Activated gamma-delta T cell (primary cell): Measurements from ENCODE around the gene ANKRD30A.
"Not testable (repeated sequence)": the region's sequence is repeated elsewhere in the genome, so short reads cannot be mapped to it uniquely, and the experiment has no call there.

ENCODE experiments used
- DNase-seq: peaks from one replicate; lab custom pipeline; 2025; lab: John Stamatoyannopoulos, UW
- total RNA-seq, 2 donors: gene quantifications; one replicate each; lab custom pipeline; 2026; lab: John Stamatoyannopoulos, UW

The ANKRD30A gene
- total RNA-seq, result 0 reads per million in 2 donors

DNA sequence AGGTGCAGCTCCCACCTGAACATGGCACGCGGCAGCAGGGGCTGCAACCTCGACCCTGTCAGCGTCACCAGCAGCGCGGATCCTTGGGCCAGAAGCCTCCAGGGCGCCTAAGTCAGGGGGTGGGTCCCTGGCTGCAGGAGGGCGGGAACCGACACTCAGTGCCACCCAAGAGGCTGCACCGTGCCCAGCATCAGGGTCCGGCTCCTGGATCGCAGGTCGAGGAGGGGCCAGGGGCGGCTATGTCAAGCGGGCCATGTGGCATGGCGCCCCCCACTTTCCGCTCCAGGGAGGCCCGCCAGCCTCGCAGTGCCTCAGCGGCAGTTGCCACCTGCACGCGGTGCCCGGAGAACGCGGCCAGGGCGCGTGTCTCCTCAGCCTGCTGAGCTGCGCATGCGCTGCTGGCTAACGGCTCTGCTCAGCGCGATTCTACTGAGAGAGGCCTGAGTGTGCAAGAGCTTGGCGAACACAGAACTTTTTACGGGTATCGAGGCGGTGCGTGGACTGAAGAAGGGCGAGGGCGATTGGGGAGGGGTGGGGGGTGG is at the start of gene ANKRD30A:
Gene ANKRD30A (plus strand): TSS at position 408 of the 542 bp plus-strand sequence. CDS start 190 bp downstream, outside the sequence.
- DNase-seq, result no peak

GRCh38 chr10:37076083-37076482 is 49.3 kb upstream of the ANKRD30A start:
- peak; percentile 4 for DNase-seq

GRCh38 chr10:37095792-37096573 is 29.4 kb upstream of the ANKRD30A start:
- no peak for DNase-seq

GRCh38 chr10:37101261-37101660 is 24.1 kb upstream of the ANKRD30A start:
- no peak for DNase-seq

DNA sequence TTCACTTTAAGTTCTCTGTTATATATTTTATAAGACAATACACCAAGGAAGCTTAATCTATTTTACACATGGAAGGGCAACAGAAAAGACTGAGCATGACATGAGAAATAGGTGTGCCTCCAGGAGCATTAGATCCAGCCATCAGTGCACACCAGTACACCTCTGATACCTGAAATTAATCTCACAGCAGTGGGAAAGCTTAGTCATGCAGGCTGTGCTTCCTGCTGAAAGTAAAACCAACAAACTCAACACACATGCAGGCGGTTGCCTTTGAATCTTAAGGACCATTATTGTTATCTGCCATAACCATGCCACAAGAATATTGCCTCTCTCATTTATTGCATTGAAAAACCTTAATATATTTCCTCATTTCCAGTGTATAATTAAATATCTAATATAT is 16.4 kb upstream of the ANKRD30A start:
- no peak for DNase-seq

DNA sequence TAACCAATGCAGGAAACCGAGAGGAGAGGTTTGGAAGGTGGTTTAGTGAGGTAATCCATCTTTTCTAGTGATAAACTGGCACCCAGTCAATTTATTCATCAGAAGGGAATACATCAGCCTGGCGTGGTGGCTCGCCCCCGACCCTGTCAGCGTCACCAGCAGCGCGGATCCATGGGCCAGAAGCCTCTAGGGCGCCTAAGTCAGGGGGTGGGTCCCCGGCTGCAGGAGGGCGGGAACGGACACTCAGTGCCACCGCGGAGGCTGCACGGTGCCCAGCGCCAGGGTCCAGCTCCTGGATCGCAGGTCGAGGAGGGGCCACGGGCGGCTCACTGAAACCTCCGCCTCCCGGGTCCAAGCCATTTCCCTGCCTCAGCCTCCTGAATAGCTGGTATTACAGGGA is 866 bp upstream of the ANKRD30A start:
- DNase-seq, result no peak

- DNase-seq, result no peak
Measured at GRCh38 chr10:37125921-37126320, 523 bp downstream of the ANKRD30A start.

GRCh38 chr10:37146443-37146842 is 21.0 kb downstream of the ANKRD30A start:
- DNase-seq, result no peak

DNA sequence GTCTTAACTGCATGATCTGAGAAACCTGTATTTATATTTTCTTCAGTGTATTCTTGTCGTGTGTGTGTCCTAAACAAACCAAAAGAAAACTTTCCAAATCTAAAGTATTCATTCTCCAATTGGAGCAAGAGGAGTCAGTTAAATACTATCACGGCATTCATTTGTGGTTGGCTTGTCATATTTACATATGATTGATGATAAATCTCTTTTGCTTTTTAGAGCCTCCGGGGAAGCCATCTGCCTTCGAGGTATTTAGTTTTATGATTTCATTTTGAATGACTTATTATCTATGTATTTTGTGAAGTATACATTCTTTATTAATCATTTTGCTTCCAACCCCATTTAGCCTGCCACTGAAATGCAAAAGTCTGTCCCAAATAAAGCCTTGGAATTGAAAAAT is 37.0 kb downstream of the ANKRD30A start:
- DNase-seq, result not testable (repeated sequence)

DNA sequence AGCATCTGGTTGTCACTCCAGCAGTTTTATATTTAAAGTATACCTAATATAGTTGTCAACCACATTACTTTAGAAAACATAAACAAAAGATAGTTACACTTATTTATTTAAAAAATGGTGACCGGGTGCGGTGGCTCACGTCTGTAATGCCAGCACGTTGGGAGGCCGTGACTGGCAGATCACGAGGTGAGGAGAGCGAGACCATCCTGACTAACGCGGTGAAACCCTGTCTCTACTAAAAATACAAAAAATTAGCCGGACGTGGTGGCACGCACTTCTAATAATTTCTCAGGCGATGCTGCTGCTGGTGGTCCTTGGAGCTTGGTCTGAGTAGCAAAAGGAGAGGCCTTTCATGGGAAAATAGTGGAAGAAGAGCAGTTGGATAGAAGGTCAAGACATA is 46.5 kb downstream of the ANKRD30A start:
- not testable (repeated sequence) for DNase-seq

DNA sequence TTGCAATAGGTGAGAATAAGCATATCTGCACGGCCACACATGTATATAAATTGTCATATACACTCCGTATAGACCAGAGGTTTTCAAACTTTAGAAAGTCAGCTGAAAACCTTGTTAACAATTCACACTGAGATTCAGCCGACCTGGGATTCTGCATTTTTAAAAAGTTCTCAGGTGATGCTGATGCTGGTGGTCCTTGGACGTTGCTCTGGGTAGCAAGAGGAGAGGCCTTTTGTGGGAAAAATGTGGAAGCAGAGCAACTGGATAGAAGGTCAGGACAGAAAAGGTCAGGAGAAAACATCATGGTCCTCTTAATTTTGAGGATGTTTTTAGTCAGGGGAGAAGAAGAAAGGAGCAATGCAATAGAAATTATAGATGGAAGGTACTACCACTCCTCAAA is 52.9 kb downstream of the ANKRD30A start:
- DNase-seq, result not testable (repeated sequence)

DNA sequence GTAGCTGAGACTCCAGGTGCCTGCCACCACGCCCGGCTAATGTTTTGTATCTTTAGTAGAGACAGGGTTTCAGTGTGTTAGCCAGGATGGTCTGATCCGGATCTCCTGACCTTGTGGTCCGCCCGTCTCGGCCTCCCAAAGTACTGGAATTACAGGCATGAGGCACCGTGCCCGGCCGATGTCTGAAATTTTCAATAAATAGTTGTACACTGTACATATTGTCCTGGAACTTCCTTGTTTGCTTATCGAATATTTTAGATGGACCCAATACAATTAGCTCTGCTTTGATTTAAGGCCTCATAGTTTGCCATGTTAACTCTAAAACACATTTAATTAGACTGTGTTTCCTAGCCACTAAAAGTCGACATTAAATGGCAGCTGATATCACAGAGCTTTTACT is 57.3 kb downstream of the ANKRD30A start:
- not testable (repeated sequence) for DNase-seq

- DNase-seq, result no peak
Measured at GRCh38 chr10:37206132-37206531, 80.7 kb downstream of the ANKRD30A start.

GRCh38 chr10:37220866-37221265 is 95.5 kb downstream of the ANKRD30A start:
- no peak for DNase-seq

- DNase-seq, result no peak
Measured at GRCh38 chr10:37222046-37222445, 96.6 kb downstream of the ANKRD30A start.

- no peak for DNase-seq
Measured at GRCh38 chr10:37225163-37225562, 99.8 kb downstream of the ANKRD30A start.

DNA sequence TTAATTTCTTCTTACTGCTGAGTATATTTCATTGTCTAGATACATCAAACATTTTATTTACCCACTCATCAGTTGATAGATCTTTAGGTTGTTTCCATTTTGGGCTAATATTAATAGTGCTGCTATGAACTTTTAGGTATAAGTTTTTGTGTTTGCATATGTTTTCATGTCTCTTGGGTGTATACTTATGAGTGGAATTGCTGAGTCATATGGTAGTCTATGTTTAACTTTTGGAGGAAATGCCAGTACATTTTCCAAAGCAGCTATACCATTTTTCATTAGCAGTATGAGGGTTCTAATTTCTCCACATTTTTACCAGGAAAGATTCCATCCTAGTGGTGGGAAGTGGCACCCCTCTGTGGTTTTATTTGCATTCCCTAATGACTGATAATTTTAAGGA is 101.1 kb downstream of the ANKRD30A start:
- no peak for DNase-seq

DNA sequence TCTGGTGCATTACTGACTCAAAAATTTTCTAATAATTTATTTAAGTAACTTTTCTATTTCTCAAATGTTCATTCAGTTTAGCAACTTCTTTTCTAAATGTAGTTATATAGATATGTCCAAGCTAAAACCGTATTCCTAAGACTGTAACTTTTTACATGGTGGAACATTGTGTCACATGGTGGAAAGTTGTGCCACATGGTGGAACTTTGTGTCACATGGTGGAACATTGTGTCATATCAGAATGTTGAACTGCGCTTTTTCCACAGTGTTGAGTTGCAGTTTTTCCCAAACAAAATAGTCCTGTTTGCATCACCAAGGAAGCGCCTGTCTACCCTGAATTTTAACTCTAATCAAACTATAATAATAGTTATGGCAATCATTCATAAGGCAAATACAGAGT is 109.3 kb downstream of the ANKRD30A start:
- DNase-seq, result no peak

DNA sequence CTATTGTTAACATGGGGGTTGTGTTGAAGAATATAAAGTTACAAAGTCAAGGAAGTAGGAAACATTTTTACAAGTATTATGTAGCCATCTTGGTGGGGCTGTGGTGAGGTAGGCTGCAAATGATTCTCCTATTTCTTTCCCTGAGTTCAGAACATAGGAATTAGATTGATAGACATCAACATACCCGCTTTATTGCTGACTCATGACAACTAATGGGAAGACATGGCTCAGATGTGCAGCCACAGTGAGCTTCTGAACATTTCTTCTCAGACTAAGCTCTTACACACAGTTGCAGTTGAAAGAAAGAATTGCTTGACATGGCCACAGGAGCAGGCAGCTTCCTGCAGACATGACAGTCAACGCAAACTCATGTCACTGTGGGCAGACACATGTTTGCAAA is 110.7 kb downstream of the ANKRD30A start:
- DNase-seq, result no peak

- DNase-seq, result no peak
Measured at GRCh38 chr10:37240223-37240622, 114.8 kb downstream of the ANKRD30A start.

DNA sequence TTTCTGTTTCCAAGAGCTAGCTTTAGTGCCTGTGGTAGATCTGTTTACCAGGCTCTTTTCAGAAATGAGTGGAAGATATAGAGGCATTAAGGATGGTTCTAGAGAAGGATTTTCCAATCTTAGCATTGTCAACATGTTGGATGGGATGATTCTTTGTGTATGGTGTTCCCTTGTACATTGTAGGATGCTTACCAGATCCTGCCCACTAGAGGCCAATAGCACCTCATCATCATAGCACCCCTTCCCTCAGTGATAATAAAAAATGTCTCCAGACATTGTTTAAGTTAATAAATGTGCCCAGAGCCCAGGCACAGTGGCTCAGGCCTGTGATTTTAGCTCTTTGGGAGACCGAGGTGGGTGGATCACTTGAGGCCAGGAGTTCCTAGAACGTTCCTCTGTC is 121.2 kb downstream of the ANKRD30A start:
- DNase-seq, result no peak

DNA sequence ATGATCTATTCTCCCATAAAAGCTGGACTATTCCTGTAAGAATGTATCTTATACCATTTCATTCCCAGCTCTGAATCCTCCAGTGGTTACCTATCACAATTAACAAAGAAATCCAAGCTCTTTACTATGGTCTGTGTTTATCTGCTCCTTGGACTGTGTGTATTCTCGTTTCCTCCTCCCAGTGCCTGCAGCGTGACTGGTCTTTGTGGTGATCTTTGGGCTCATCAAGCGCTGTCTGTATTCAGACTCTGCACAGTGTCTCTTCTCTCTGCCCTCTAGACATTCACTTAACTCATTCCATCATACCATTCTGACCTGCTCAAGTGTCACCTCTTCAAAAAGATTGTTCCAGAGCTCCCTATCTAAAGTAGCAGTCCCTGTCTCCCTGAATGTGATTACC is 130.4 kb downstream of the ANKRD30A start:
- DNase-seq, result not testable (repeated sequence)

DNA sequence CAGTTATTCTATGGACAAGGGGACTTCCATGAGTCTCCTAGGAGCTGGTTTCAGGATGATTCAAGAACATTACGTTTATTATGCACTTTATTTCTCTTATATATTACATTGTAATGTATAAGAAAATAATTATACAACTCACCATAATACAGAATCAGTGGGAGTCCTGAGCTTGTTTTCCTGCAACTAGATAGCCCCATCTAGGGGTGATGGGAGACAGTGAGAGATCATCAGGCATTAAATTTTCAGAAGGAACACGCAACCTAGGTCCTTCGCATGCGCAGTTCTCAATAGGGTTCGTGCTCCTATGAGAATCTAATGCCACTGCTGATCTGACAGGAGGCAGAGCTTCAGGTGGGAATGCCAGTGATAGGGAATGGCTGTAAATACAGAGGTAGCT is 137.9 kb downstream of the ANKRD30A start:
- DNase-seq, result no peak

DNA sequence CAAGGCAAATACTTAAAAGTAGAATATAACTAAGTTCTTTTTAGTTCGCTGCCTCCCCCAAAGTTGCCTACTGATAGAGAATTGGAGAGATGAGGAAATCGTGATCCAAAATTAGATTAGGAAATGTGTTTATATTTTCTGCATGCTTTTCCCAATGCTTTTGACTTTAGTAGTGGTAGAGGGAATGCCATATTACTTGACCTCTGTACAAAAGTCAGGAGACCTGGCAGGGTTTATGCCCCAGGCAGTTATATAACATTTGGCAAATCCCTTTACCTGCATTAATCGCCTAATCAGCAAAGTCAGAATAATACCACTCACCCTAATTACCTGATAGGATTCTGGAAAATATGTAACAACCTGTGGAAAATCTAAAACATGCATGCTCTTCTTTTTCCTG is 142.9 kb downstream of the ANKRD30A start:
- DNase-seq, result no peak
